CD14-positive monocyte (primary cell): ENCODE measurements around the gene MLYCD. TPM values are rescaled to one million over a fixed set of nuclear protein-coding genes. Genes with fewer than 3 reads are reported as not detected.

ENCODE experiments used
- DNase-seq, 3 donors: peaks; one replicate each; pipeline ENCODE4 v3.0.0-alpha.2; 2011 to 2022
- H2AFZ ChIP-seq: 2 replicates; pipeline ENCODE4 v1.6.0; 2012; ENCODE audit warnings: mild to moderate bottlenecking, low read depth, low read length, inconsistent platforms; ENCODE audit not compliant: insufficient read depth, poor library complexity, severe bottlenecking
- H3K27ac ChIP-seq, 2 donors: 1 replicate in 1 of 2; 2 replicates in 1 of 2; pipeline ENCODE4 v1.5.1; 2012 to 2013; ENCODE audit warnings: low read length in 2 of 2, control low read depth in 1 of 2, inconsistent platforms in 1 of 2, low read depth in 1 of 2, mild to moderate bottlenecking in 1 of 2
- H3K27me3 ChIP-seq, 2 donors: one replicate each; pipeline versions ENCODE4 v1.6.0 to v1.6.1; 2011 to 2013; ENCODE audit warnings: low read length in 2 of 2; ENCODE audit not compliant: control insufficient read depth in 2 of 2, insufficient read depth in 2 of 2
- H3K36me3 ChIP-seq, 2 donors: replicated peaks in 1 of 2; 1 replicate in 1 of 2; 2 replicates in 1 of 2; pipeline versions ENCODE4 v1.5.1 to v1.6.1; 2012 to 2013; ENCODE audit warnings: low read length in 2 of 2, control low read depth in 1 of 2, inconsistent platforms in 1 of 2, mild to moderate bottlenecking in 1 of 2; ENCODE audit not compliant: insufficient read depth in 2 of 2, control insufficient read depth in 1 of 2
- H3K4me1 ChIP-seq, 2 donors: 1 replicate in 1 of 2; 2 replicates in 1 of 2; pipeline versions ENCODE4 v1.5.1 to v1.6.1; 2012 to 2013; ENCODE audit warnings: low read length in 2 of 2, control low read depth in 1 of 2, inconsistent platforms in 1 of 2, mild to moderate bottlenecking in 1 of 2, moderate library complexity in 1 of 2; ENCODE audit not compliant: insufficient read depth in 2 of 2, control insufficient read depth in 1 of 2
- H3K4me2 ChIP-seq: replicated peaks from 2 replicates; pipeline ENCODE3; 2012; ENCODE audit warnings: low read length, moderate library complexity, mild to moderate bottlenecking; ENCODE audit not compliant: poor library complexity, severe bottlenecking; ENCODE audit errors: extremely low read depth
- H3K4me3 ChIP-seq, 3 experiments: fragments of 200-600 bp in 1 of 3; sonication (generic) in 1 of 3; replicated peaks in 1 of 3; 1 replicate in 2 of 3; 2 replicates in 1 of 3; pipeline ENCODE4 v1.5.1; 2011 to 2013; ENCODE audit warnings: low read length in 3 of 3, mild to moderate bottlenecking in 3 of 3, control low read depth in 2 of 3, low read depth in 2 of 3, inconsistent platforms in 1 of 3, moderate library complexity in 1 of 3
- H3K79me2 ChIP-seq: 2 replicates; pipeline ENCODE4 v1.6.0; 2012; ENCODE audit warnings: mild to moderate bottlenecking, control low read depth, inconsistent platforms, low read length, moderate library complexity; ENCODE audit not compliant: insufficient read depth
- H3K9ac ChIP-seq: 2 replicates; pipeline ENCODE4 v1.6.0; 2017; ENCODE audit warnings: low read length, mild to moderate bottlenecking; ENCODE audit not compliant: insufficient read depth, poor library complexity, severe bottlenecking
- H3K9me3 ChIP-seq, 2 donors: replicated peaks in 1 of 2; 1 replicate in 1 of 2; 2 replicates in 1 of 2; pipeline versions ENCODE4 v1.5.1 to v1.6.1; 2012 to 2013; ENCODE audit warnings: low read length in 2 of 2, control low read depth in 1 of 2; ENCODE audit not compliant: control insufficient read depth in 1 of 2, insufficient read depth in 1 of 2
- H4K20me1 ChIP-seq: 2 replicates; pipeline ENCODE4 v1.6.0; 2012; ENCODE audit warnings: mild to moderate bottlenecking, low read length, control low read depth, moderate library complexity; ENCODE audit not compliant: insufficient read depth
- H3K27ac Mint-ChIP-seq, 7 donors: one replicate each; pipeline ENCODE4 v1.8.0; 2020; ENCODE audit warnings: mild to moderate bottlenecking in 7 of 7, mixed read lengths in 7 of 7, moderate library complexity in 6 of 7, inconsistent platforms in 2 of 7
- H3K27me3 Mint-ChIP-seq, 3 donors: one replicate each; pipeline ENCODE4 v1.8.0; 2021 to 2022; ENCODE audit warnings: low read depth in 3 of 3, mild to moderate bottlenecking in 3 of 3, mixed read lengths in 3 of 3, moderate library complexity in 3 of 3, inconsistent platforms in 1 of 3
- H3K36me3 Mint-ChIP-seq, 2 donors: one replicate each; pipeline ENCODE4 v1.8.0; 2020; ENCODE audit warnings: mixed read lengths in 2 of 2, inconsistent platforms in 1 of 2, mild to moderate bottlenecking in 1 of 2
- H3K4me1 Mint-ChIP-seq: one replicate; pipeline ENCODE4 v1.8.0; 2020; ENCODE audit warnings: mild to moderate bottlenecking, mixed read lengths
- H3K4me3 Mint-ChIP-seq, 2 donors: one replicate each; pipeline ENCODE4 v1.8.0; 2020; ENCODE audit warnings: mild to moderate bottlenecking in 2 of 2, mixed read lengths in 2 of 2, moderate library complexity in 1 of 2
- H3K9me3 Mint-ChIP-seq, 7 donors: one replicate each; pipeline ENCODE4 v1.8.0; 2020 to 2022; ENCODE audit warnings: mixed read lengths in 7 of 7, mild to moderate bottlenecking in 6 of 7, moderate library complexity in 6 of 7, inconsistent platforms in 2 of 7
- CTCF ChIP-seq: fragments of 200-600 bp; IDR thresholded peaks from one replicate; pipeline ENCODE4 v1.8.0; 2022; ENCODE audit warnings: antibody characterized with exemption, mild to moderate bottlenecking
- WGBS: methylation state at CpG from one replicate; pipeline ENCODE4 v1.1.5; 2013; ENCODE audit warnings: missing lambda C conversion rate; ENCODE audit not compliant: insufficient coverage; 5-methylcytosine and 5-hydroxymethylcytosine counted together
- intact Hi-C, 2 donors: fragments of 100-400 bp; cut with micrococcal nuclease; formaldehyde crosslinking; loops; one replicate each; pipeline versions ENCODE4 v1.15.0 to v1.15.1; 2023
- polyA plus RNA-seq, 3 donors: library from polyadenylated mRNA; depleted of rRNA in 1 of 3; unstranded in 2 of 3; stranded (reverse) in 1 of 3; fragments of 300-500 nt in 2 of 3; fragments of >200 nt in 1 of 3; fragmentation: Illumina TruSeq in 2 of 3; gene quantifications; 1 replicate in 2 of 3; 2 replicates in 1 of 3; pipeline ENCODE4 v1.2.3, GENCODE V29; 2012 to 2021

MLYCD gene
- polyA plus RNA-seq, 3 donors: 1.2 to 2.4 (median 1.3) TPM

GRCh38 chr16:83914091-83914710 lies 15.3 kb downstream of the MLYCD start:
- peaks cover 0 to 1% (median 0%) of the 10 kb centered on the region in 3 donors for H3K27me3 Mint-ChIP-seq
- no peak overlapping the region for H3K4me3 ChIP-seq
- no peak overlapping the region for H3K27ac ChIP-seq
- H3K27ac Mint-ChIP-seq: no peak overlapping the region
- H4K20me1 ChIP-seq: peaks cover 4% of the 10 kb centered on the region
- H3K27me3 ChIP-seq: no peaks in the 10 kb centered on the region
- WGBS: 96% methylated on average over 19 of the region's 21 CpGs
- no peak for DNase-seq
- TF ChIP-seq CTCF: no peak
- H3K4me2 ChIP-seq: no peak overlapping the region
- no peaks in the 10 kb centered on the region for H3K4me1 Mint-ChIP-seq
- H3K36me3 ChIP-seq: peaks cover 82 to 95% of the 10 kb centered on the region in 2 donors
- peaks cover 90 to 99% of the 10 kb centered on the region in 2 donors for H3K36me3 Mint-ChIP-seq
- no peaks in the 10 kb centered on the region for H3K79me2 ChIP-seq
- peaks cover 0 to 7% (median 2%) of the 10 kb centered on the region in 7 donors for H3K9me3 Mint-ChIP-seq
- H3K4me1 ChIP-seq: no peaks in the 10 kb centered on the region
- H2AFZ ChIP-seq: no peak overlapping the region
- no peak overlapping the region for H3K4me3 Mint-ChIP-seq
- H3K9me3 ChIP-seq: no peaks in the 10 kb centered on the region
- intact Hi-C loops: no loop called here
- no peak overlapping the region for H3K9ac ChIP-seq

GRCh38 chr16:83915081-83915480 lies 16.2 kb downstream of the MLYCD start:
- Histone ChIP-seq H3K9ac (no peak overlapping the region), H4K20me1 (peaks cover 4% of the 10 kb centered on the region), H3K36me3 (peaks cover 85 to 95% of the 10 kb centered on the region in 2 donors), H3K4me1 (no peaks in the 10 kb centered on the region), H3K27ac (no peak overlapping the region), H3K27me3 (no peaks in the 10 kb centered on the region), H3K9me3 (no peaks in the 10 kb centered on the region), H3K4me3 (no peak overlapping the region), H2AFZ (no peak overlapping the region), H3K79me2 (no peaks in the 10 kb centered on the region), H3K4me2 (no peak overlapping the region)
- no peak overlapping the region for H3K27ac Mint-ChIP-seq
- intact Hi-C loops: no loop called here
- no peak for TF ChIP-seq CTCF
- H3K9me3 Mint-ChIP-seq: peaks cover 0 to 5% (median 2%) of the 10 kb centered on the region in 7 donors
- over 99% methylated on average over 18 of the region's 22 CpGs for WGBS
- H3K4me1 Mint-ChIP-seq: no peaks in the 10 kb centered on the region
- no peak for DNase-seq
- H3K27me3 Mint-ChIP-seq: no peaks in the 10 kb centered on the region
- H3K36me3 Mint-ChIP-seq: peaks cover 89 to 99% of the 10 kb centered on the region in 2 donors
- H3K4me3 Mint-ChIP-seq: no peak overlapping the region
